ENCODE data around the gene PTN.
"Not testable (repeated sequence)": the region's sequence is repeated elsewhere in the genome, so short reads cannot be mapped to it uniquely, and the experiment has no call there.

PTN gene

DNA sequence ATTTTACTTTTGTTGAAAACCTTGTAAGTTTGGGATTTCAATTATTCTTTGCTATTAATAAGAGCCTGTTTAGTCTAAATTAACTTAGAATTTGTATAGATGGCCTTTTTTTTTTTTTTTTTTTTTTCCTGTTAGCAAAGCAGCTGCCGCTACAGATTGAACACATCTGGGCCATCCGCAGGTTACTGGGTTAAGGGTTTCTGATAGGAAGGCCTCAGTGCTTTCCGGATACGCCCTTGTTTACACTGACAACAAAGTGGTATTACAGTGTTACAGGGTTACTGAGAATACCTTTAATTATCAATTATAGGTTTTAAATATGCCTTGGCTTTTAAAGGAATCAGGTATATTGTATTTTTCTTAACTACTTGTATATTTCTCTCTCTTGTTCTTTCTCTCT lies 76.8 kb downstream of the PTN start:
- no peak for DNase-seq (ENCODE audit: low spot score)

DNA sequence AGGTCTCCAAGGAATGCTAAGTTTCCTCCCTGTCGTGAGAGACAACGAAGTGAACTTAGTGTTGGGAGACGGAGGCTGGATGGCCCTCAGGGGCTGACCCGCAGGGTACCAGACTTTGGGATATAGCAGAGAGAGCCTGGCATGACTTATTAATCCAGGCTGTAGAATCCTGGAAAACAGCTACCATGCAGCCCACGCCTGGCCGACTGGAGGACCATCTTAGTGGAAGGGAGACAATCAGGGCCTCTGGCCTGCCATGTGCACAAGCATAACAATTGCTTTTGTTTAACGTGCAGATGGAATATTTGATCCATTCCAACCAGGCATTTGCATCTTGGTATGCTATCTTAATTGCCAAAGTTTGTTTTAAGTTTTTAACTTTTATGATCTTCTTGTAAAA lies 78.1 kb downstream of the PTN start:
- not testable (repeated sequence) for DNase-seq (ENCODE audit: low spot score)

DNA sequence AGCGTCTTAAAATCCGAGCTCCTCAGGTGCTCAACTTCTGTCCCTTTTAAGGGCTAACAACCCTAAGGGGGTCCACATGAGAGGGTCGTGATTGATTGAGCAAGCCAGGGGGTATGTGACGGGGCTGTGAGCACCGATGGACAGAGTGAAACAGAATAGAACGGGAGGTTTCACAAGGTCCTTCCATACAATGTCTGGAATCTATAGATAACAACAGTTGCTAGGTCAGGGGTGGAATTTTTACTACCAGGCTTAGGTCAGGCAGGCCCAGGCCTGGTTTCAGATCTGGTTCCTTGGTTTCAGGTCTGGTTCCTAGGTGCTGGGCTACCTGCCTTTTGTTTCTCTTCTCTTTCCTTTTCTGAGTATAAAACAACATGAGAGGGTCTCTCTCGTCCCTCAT lies 80.9 kb downstream of the PTN start:
- no peak for DNase-seq (ENCODE audit: low spot score)

DNA sequence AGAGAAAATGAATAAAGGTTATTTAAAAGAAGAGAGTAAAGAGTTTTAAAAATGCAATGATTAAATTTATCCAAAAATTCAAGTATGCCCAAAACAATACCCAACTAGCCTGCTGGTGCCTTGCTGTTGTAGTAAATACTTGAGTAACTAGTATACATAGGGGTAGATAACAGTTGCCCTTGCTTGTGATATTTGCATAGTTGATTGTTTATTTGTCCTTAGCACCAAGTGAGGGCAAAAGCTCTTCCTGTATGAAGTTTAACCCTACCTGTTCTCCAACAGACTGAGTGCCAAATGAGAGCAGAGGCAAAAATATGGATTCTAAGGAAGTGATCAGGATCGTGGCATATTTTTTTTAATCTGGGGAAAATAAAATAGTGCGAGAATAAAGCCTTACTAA lies 85.0 kb downstream of the PTN start:
- DNase-seq (ENCODE audit: low spot score): no peak

DNA sequence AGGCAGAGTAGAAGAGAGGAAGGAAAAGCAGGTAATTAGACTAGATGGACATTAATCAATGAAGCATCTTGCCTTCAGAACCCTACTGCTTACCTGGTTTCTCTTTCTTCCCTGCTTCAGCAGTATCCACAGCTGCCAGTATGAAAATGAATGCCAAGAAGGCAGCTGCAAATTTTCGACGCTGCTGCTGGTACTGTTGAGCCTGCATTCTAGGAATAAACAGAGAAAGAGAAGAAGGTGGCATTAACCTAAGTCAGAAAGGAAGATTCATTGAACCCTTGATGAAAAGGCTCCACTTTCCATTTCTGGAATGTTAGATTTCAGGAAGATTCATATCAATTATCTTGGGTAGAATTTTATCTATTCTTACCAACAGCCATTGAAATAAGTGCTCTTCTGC lies 88.8 kb downstream of the PTN start:
- DNase-seq (ENCODE audit: low spot score): no peak

DNA sequence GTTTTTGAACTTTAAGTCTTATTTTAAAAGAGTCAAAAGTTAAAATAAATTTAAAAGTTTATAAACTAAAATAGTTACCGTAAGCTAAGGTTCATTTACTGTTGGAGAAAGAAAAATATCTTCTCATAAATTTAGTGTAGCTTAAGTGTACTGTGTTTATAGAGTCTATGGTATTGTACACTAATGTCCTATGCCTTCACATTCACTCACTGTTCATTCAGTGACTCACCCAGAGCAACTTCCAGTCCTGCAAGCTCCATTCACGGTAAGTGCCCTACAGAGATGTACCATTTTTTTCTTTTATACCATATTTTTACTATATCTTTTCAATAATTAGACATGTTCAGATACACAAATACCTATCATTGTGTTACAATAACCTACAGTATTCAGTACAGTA lies 97.6 kb downstream of the PTN start:
- DNase-seq (ENCODE audit: low spot score): no peak

DNA sequence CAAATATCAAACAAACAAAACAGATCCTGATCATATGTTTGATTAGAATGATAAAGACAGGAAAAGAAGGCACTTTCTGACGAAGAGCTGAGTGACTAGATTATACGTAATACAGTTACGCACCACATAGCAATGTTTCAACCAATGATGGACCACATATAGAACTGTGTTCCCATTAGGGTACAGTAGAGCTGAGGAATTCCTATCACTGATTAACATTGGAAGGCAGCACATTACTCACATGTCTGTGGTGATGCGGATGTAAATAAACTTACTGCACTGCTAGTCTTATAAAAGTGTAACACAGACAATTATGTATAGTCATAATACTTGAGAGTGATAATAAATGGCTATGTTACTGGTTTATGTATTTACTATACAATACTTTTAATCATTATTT lies 98.3 kb downstream of the PTN start:
- no peak for DNase-seq (ENCODE audit: low spot score)

DNA sequence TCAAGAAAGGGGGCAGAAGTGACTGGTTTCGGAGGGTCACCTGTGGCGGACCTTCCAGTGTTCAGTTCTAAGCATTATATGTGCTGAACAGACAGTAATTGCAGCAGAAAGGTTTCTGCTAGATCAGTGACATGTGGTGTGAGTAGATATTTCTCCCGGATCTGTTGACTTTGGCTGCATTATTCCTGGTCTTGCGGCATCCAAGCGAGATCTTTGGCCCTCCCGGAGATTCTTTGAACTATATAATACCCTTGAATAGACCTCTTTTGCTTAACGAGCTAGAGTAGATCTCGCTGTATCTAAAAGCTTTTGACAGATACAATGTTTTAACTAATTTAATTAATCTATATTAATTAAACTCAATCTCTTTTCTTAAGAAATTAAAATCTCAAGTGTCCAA lies 99.8 kb downstream of the PTN start:
- no peak for DNase-seq (ENCODE audit: low spot score)

DNA sequence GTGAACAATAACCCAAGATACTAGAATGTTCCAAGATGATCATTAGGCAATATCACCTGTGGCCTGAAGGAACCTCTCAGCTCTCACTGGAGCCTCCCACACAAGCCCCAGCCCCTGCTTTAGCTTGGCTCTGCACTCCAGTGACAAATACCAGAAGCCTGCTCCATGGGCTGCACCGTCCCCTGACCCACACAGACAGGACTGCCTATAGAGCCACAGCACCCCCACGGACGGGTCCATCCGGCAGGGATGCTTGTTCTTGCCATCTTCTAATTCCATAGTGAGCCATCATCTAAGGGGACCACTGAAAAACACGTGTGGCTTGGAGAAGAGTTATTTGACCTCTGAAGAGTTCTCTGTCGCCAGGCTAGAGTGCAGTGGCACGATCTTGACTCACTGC lies 100.9 kb downstream of the PTN start:
- DNase-seq (ENCODE audit: low spot score): no peak

DNA sequence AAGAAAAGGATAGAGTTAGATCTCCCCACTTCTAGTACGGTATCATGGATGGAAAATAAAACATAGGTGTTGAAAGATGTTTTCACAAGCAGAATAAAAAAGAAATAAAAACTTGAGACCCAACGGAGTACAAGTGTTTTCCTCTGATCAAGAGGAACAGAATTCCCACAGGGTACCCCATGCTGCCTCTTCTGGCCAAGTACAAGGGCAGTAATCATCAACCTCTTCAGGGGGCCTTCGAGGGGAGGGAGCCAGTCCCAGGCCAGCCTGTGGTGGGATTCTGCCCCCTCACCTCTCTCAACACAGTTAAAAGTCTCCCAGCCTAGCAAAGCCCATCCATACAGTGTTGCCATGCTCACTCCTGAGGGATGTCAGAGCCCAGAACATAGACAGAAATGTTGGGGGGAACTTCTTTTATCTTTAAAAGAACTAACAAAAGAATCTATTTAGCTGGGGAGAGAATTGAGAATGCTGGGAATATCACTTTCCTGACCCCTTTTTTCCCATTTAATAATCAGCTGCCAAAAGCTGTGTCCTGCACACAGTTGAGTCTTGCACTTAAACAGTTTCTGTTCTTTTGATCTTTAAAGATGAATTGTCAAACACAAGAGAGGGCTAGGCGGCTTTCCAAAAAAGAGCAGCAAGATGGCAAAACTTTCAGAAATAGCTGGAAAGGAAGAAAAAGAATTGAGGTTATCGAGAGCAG lies 101.7 kb downstream of the PTN start:
- DNase-seq (ENCODE audit: low spot score): no peak

DNA sequence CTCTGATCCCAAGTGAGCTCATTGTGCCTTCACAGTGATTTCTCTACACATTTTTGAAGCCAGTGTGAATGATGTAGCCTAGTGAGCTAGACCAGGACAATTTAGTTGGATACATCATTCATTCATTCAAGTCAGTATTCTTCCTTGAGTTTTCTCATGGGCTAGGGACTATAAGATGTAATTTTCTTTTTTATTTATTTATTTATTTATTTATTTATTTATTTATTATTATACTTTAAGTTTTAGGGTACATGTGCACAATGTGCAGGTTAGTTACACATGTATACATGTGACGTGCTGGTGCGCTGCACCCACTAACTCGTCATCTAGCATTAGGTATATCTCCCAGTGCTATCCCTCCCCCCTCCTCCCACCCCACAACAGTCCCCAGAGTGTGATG lies 104.3 kb downstream of the PTN start:
- not testable (repeated sequence) for DNase-seq (ENCODE audit: low spot score)

DNA sequence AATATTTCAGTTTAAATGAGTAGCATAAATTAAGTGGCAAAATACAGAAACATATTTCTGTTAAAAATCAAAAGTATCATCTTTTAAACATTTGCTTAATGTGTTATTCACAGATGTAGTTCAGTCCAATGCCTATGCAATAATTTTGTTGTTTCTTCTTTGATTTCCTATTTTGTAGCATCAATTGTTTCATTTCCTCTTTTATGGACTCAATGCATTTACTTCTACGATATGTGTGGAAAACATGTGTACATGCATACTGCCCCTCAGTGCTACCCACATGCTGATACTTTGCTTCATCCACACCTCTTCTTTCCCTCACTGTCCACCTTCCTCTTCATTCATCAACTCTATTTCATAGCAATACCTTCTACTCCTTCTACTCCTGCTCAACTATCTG lies 108.1 kb downstream of the PTN start:
- DNase-seq (ENCODE audit: low spot score): no peak

DNA sequence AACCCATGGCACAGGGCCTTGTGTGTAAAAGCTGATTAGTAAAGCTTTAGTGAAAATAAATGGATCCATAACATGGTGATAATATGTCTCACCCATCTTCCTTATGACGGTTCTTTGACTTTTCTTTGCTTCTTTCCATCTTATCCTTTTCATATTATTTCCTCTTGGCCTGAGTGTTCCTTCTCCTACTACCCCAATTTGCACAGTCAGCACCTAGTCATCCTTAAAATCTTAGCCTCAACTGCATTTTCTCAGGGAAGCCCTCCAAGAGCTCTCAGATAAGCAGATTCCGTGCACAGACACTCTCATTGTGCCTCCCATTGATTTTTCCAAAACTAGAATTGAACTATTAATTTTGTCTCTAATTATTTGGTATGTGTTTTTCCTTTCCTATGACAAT lies 112.4 kb downstream of the PTN start:
- DNase-seq (ENCODE audit: low spot score): no peak

DNA sequence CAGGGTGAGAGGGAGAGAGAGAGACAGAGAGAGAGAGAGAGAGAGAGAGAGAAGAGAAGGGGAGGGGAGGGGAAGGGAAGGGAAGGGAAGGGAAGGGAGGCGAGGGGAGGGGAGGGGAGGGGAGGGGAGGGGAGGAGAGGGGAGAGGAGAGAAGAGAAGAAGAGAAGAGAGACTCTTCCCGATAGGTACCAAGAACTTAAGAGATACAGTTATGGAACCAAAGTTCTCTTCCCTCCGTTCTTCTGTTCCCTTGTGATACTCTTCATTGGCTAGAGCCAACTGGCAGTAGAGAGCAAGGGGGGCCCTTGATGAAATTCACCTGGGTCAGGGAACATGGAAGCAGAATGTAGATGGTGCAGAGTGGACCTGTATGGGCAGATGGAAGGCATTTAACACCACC lies 122.1 kb downstream of the PTN start:
- no peak for DNase-seq (ENCODE audit: low spot score)

DNA sequence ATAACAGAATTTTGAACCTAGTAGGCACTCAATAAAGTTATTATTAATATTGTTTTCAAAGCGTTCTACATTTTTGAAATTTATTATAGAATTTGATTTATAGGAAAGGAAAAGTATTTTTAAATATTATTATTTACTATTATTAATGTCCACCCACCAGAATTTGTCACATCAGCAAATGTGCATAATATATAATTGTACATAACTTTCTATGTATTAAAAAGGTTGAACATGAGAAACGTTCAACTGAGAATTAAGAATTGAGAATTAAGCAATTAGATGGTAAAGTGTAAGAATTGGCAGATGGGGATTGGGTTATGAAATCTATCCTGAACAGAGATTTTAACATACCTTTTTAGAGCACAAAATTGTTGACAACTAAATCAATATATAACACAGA lies 129.8 kb downstream of the PTN start:
- DNase-seq (ENCODE audit: low spot score): no peak

DNA sequence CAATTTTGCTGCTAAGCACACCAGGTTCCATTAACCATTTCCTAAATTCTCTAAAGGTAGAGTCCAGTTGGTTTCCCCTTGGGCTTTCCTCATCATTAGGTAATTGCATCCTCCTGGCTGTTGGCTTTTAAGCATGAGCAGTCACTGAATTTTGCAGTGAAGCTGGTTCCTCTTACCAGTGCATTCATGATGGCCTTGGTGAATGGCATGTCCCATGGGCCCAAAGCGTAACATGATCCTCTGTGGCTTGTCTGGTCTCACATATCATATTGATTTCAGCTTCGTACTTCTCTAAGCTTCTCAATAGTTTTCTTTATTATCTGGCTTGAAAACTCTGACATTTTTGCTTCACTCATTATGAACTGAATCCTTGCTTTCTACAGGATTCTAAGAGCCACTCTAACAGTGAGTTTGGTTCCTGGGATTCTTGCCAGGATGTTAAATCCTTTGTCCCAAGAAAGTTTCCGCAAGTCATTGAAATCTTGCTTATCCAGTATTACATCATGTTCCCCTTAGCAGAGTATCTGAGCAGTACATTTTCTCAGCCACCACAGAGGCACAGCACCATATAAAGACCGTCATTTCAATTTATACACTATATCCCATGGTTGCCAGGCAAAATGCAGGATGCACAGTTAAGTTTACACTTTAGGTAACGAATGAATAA lies 134.2 kb downstream of the PTN start:
- DNase-seq (ENCODE audit: low spot score): no peak

DNA sequence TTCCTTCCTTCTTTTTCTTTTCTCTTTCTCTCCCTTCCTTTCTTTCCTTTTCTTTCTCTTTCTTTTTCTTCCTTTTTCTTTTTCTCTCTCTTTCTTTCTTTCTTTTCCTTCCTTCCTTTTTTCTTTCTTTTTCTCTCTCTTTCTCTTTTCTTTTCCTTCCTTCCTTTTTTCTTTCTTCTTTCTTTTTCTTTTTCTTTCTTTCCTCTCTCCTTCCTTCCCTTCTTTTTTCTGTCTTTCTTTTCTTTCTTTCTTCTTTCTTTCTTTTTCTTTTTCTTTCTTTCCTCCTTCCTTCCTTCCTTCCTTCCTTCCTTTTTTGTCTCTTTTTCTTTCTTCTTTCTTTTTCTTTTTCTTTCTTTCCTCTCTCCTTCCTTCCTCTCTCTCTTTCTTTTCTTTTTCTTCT lies 136.8 kb downstream of the PTN start:
- DNase-seq (ENCODE audit: low spot score): no peak

DNA sequence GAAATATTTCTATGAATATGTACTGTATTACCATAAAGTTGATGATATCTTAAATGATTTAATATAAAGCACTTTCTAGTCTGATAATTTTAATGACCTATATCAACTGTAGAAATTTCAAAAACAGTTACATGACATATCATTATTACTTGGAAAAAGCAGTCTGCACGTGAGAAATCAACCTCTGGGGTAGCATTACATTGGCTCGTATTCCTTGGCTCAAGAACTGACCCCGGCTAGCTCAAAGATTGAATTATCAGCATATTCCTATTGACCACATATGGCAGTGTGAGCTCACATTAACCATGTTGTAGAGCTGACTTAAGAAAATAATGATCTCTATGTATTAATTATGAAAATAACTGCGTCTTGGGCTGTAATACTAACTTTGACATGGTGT lies 139.3 kb downstream of the PTN start:
- no peak for DNase-seq (ENCODE audit: low spot score)

DNA sequence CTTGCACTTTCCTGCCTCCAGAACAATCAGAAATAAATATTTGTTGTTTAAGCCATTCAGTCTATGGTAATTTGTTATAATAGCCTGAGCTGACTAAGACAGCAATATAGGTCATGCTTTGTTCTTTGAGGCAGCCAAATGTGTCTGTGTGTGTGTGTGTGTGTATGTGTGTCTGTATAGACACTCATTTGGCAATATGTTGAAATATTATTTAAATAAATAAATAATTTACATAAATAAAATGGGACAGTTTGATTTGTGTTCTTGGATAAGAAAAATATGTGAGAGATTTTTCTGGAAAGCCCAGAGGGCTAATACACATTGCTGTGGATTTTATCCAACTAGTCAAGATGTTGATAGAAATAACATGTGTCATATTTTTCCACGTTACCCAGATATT lies 140.2 kb downstream of the PTN start:
- DNase-seq (ENCODE audit: low spot score): no peak

DNA sequence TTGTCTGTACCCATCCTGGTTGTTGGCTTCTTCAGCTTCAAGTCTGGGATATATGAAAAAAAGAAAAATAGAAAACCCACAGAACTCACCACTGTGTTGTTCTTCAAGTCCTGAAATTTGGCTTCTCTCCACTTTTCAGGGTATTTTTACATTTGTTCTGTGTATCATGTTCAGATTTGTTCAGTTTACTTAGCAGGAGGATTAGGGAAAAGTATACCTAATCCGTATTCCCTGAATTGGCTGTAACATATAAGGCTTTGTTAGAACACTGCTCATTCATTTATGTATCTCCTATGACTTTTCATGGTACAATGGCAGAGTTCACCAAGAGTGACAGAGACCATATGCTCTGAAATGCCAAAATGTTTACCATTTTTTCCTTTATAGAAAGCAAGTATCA lies 146.9 kb downstream of the PTN start:
- DNase-seq (ENCODE audit: low spot score): no peak

DNA sequence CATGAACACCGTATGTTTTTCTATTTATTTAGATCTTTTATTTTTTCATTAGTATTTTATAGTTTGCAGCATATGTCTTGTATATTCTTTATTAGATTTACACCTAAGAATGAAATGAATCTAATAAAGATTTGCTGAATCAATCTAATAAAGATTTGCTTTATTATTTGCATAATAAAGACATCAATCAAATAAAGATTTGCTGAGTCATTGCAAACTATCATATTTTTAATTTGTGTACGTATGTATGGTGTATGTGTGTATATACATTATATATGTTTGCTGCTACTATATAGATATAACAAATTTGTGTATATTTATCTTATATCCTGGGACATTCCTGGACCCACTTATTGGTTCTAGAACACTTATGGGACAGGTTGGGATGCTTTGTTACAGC lies 147.5 kb downstream of the PTN start:
- no peak for DNase-seq (ENCODE audit: low spot score)

DNA sequence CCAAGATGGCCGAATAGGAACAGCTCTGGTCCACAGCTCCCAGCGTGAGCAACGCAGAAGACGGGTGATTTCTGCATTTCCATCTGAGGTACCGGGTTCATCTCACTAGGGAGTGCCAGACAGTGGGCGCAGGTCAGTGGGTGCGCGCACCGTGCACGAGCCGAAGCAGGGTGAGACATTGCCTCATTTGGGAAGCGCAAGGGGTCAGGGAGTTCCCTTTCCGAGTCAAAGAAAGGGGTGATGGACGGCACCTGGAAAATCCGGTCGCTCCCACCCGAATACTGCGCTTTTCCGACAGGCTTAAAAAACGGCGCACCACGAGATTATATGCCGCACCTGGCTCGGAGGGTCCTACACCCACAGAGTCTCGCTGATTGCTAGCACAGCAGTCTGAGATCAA lies 161.9 kb downstream of the PTN start:
- DNase-seq (ENCODE audit: low spot score): not testable (repeated sequence)

Measured in D341Med (cell line).